Measurements from ENCODE around the gene UNK.
"Not testable (repeated sequence)": the region's sequence is repeated elsewhere in the genome, so short reads cannot be mapped to it uniquely, and the experiment has no call there.

Gene UNK

DNA sequence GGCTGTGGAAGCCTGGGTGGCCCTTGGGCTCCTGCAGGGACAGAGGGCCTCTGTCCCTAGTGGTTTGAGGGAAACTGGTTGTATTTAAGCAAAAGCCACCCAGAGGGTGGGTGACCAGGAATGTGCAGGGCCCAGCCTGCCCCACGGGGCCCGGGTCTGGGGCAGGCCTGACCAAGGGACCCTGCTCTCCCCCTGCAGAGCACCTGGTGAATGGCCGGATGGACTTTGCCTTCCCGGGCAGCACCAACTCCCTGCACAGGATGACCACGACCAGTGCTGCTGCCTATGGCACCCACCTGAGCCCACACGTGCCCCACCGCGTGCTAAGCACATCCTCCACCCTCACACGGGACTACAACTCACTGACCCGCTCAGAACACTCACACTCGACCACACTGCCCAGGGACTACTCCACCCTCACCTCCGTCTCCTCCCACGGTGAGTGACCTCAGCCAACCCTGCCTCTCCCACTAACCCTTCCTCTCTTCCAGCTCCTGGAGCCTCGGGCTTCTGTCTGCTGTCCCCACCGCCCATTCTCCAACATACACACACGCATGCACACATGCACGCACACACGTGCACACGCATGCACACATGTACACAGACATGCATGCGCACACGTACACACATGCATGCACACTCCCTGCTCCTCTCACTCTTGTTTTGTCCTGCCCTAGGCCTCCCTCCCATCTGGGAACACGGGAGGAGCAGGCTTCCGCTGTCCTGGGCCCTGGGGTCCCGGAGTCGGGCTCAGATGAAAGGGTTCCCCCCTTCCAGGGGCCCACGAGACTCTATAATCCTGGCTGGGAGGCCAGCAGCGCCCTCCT is 30.0 kb upstream of the UNK start:
- no peak for DNase-seq (ENCODE audit: low read depth)

DNA sequence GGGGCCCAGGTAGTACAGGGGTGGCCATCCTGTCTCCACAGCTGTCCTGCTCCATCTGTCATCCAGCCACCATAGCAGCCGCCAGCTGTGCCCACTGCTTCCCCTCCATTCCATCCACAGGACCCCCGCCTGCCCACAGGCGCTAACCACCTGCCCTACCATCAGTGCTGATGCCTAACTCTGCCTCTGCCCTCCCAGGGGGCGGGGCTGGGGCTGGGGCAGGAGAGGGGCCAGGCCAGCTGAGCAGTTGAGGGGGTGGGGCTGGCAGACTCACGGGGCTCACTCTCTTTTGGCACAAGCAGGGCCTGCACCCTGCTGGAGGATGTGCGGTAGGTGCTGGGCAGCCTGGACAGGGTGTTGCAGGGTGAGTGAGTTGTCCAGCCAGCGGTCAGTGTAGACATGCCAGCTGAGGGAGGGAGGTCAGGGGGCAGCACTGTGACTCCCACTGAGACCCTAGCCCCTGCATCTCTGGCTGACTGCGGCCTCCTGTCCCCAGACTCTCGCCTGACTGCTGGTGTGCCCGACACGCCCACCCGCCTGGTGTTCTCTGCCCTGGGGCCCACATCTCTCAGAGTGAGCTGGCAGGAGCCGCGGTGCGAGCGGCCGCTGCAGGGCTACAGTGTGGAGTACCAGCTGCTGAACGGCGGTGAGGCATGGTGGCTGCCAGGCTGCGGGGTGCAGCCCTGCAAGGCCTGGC is 29.3 kb upstream of the UNK start:
- no peak for DNase-seq (ENCODE audit: low read depth)

DNA sequence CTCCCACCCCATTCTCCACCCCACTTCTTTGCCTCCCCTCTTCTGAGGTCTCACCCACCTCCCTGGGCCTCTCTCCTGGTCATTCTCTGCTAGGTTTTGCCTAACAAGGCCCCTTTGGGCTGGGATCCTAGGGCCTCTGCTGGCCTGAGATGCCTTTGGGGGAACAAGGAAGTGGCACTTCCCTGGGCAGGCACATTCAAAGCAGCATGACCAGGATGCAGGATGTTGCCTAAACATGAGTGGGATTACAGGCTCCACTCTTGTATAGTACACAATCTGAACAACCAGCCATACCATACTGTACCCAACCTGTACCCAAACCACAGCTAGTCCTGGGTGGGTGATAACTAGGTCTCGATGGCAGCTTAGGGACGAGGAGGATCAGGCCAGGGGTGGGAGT is 28.6 kb upstream of the UNK start:
- DNase-seq (ENCODE audit: low read depth) = no peak

DNA sequence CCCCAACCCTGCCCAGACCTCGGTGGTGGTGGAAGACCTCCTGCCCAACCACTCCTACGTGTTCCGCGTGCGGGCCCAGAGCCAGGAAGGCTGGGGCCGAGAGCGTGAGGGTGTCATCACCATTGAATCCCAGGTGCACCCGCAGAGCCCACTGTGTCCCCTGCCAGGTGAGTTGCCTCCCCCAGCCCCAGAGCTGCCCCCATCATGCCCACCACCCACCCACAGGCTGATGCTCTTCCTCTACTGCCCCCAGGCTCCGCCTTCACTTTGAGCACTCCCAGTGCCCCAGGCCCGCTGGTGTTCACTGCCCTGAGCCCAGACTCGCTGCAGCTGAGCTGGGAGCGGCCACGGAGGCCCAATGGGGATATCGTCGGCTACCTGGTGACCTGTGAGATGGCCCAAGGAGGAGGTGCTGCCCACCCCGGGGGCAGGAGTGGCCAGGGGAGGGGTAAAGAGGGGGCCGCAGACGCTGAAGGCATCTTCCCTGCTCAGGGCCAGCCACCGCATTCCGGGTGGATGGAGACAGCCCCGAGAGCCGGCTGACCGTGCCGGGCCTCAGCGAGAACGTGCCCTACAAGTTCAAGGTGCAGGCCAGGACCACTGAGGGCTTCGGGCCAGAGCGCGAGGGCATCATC is 28.0 kb upstream of the UNK start:
- no peak for DNase-seq (ENCODE audit: low read depth)

DNA sequence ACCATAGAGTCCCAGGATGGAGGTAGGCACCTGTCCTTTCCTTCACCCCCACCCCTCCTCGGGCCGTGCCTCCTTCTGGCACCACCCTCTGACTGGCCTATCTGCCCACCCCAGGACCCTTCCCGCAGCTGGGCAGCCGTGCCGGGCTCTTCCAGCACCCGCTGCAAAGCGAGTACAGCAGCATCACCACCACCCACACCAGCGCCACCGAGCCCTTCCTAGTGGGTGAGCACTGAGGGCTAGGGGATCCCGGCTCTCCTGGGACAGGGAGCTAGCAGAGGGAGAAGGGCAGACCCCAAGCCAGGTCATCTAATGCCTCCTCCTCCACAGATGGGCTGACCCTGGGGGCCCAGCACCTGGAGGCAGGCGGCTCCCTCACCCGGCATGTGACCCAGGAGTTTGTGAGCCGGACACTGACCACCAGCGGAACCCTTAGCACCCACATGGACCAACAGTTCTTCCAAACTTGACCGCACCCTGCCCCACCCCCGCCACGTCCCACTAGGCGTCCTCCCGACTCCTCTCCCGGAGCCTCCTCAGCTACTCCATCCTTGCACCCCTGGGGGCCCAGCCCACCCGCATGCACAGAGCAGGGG is 27.4 kb upstream of the UNK start:
- DNase-seq (ENCODE audit: low read depth) = no peak

DNA sequence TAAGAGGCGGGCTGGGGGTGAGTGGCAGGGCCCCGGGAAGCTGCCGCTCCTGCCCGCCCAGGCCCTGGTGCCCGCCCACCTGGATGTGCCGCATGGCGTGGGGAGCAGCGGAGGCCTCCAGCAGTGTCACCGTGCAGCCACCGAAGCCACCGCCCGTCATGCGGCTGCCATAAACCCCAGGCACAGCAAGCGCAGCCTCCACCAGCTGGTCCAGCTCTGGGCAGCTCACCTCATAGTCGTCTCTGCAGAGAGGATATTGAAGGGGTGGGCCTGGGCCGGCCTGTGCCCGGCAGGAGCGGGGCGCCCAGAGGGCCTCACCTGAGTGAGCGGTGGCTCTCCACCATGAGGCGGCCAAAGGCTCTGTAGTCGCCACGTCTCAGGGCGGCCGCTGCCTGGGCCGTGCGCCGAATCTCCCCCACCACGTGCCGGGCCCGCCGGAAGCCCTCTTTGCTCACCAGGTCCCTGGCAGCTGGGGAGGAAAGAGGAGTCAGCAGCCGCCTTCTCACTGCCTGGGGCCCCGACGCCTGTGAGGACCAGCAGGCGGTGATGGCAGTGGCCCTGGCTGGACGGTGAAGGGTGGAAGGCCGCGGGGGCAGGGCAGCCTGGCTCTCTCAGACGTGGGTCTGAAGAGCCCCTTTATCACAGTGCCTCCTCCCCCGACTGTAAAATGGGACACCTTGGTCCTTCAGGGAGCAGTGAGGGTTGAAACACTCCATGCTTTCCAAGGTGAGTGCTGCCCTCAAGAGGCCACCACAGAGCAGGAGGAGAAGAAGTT is 26.3 kb upstream of the UNK start:
- no peak for DNase-seq (ENCODE audit: low read depth)

DNA sequence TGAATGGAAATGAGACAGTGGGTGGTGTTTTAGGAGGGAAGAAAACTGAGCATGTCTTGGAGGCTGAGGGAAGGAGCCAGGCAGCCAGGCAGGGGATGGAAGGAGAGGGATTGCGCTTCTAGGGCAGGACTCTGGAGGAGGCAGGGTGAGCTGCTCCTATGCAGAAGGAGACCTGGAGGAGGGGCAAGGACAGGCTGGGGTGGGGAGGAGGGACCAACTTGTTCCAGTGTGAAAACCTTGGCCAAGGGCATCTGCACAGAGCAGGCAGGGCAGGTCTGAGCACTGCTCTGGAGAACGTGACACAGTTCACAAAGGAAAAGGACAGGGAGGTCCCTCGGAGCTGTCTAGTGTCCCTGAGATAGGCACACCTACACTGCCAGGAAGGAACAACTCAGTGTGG is 25.1 kb upstream of the UNK start:
- DNase-seq (ENCODE audit: low read depth) = no peak

DNA sequence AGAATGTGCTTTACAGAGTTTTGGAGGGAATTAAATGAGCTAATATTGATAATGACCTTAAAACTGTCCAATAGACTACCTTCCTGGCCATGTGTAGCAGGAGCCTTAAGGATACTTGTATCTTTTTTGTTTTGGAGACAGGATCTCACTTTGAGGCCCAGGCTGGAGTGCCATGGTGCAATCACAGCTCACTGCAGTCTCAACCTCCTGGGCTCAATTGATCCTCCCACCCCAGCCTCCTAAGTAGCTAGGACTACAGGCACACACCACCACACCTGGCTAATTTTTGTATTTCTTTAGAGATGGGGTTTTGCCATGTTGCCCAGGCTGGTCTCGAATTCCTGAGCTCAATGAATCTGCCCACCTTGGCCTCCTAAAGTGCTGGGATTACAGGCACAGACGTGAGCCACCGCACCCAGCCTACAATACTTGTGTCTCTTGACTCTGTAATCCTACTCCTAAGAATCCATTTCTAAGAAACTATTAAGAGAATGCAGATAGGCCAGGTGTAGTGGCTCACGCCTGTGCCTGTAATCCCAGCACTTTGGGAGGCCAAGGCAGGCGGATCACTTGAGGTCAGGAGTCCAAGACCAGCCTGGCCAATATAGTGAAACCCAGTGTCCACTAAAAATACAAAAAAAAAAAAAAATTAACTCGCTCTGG is 24.5 kb upstream of the UNK start:
- DNase-seq (ENCODE audit: low read depth) = not testable (repeated sequence)

DNA sequence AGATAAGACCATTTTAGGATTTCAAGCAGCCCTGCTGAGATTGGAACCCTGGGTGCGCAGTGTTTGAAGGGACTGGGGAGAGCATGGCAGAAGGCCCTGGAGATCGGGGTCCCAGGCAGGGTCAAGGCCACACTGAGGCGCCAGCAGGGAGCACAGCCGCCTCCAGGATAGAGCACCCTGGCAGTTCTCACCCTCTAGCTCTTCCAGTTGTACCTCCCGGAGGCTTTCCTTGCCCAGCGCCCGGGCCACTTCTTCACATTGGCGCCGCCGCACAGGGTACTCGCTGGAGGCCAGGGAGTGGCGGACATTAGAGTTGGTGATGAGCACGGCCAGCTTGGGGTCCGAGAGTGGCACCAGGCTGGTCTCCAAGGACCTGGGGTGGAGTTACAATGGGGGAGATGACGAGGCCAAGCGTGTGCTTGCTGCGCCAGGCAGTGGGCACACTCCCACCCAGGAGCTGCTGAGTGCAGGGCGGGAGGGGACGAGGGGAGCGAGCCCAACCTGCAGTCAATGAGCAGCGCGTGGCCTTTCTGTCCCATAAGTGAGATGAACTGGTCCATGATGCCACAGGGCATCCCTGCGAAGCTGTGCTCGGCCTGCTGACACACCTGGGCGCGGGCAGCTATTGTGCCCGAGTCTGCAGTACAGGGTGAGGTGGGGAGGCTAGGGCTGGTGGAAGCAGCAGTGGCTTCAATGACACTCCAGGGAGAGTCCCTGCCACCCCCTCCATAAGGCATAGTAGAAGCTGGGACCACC is 21.9 kb upstream of the UNK start:
- DNase-seq (ENCODE audit: low read depth) = no peak

DNA sequence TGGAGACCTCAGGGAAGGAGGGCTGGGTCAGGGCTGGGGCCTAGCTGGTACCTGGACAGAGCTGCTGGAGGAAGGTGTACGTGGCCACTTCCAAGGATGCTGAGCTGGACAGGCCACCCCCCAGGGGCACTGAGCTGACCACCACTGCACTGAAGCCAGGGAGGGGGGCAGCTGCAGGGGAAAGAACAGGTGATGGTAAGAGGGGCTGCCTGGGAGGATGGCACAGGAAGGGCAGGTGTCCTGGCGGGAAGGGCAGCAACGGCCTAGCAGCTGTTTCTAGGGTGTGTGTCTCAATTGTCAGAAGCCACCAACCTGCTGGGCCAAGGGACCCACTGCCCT is 21.4 kb upstream of the UNK start:
- no peak for DNase-seq (ENCODE audit: low read depth)

DNA sequence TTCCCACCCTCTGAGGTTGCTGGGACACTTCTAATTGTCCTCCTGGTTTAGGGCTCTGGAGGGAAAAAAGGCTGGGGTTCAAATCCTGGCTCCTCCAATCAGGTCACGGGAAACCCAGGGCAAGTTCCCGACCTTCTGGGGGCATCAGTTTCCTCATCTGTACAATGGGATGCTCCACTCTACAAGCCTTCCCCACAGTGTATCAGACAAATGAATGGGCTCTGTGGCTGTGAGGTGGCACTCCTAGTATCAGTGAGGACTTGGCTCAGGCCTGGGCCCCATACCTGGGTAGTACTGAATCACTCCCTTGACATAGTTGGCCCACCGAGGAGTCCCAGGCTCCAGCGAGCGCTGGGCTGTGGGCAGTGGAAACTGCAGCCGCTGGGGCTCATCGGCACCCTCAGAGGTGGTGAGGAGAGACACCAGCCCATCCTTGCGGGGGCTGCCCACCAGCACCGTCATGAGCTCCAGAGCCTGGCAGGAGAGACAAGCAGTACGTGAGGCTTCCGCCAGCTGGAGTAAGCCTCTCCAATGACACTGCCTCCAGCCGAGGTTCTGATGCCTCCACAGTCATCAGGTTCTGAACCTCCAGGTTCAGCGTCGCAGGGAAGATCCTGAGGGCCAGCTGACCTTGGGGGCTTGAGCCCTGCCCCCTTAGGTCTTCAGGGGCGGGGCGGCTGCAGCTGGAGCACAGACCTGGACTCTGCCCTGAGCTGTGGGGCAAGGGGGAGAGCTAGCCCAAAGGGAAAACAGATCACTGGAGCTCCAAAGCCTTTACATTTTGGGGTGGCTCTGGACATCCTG is 20.8 kb upstream of the UNK start:
- no peak for DNase-seq (ENCODE audit: low read depth)

DNA sequence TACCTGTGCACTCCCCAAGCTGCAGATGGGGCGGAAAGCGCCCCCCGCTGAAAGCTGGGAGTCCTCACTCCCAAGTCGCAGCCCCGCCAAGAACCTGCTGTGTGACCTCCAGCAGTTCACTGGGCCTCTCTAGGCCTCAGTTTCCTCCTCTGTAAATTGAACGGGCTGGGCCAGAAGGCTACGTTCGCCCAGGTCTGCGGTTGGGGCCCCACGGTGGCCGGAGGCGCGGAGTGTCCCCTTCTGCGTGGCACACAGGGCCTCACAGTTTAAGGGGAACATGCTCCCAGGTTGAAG is 20.2 kb upstream of the UNK start:
- no peak for DNase-seq (ENCODE audit: low read depth)

DNA sequence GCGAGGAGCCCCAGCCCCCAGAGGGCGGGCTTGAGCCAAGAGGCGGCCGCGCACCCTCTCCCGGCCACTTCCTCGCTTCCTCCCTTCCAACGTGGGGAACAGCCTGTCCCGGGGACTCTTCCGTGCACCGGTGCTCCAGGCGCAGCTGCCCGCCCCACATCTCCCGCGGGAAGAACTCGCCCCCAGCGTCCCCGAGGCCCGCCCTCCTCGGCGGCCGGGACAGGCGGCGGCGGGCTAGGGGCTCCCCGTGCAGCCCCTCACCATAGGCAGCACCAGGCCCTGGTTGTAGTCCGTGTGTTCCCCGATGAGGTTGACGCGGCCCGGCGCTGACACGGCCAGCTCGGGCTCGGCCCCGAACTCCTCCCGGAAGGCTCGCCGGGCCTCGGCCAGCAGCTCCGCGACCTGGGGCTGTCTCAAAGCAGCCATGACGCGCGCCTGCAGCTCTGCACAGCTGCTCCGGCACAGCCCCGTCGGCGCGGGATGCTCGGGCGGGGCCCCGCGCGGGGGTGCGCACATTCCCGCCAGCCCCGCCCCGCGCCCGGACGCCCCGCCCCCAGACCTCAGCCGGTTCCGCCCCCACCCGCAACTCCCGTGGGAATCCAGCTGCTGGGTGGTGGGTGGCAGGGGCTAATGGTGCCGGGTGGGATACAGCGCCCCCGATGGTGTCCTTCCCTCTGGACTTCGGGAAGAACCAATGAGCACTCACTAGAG is 19.7 kb upstream of the UNK start, which contains the start of gene GALK1:
Gene GALK1, minus strand, starts transcription at position 482 of the 711 bp plus-strand sequence. Its CDS starts 56 bp downstream, at position 426.
- no peak for DNase-seq (ENCODE audit: low read depth)

DNA sequence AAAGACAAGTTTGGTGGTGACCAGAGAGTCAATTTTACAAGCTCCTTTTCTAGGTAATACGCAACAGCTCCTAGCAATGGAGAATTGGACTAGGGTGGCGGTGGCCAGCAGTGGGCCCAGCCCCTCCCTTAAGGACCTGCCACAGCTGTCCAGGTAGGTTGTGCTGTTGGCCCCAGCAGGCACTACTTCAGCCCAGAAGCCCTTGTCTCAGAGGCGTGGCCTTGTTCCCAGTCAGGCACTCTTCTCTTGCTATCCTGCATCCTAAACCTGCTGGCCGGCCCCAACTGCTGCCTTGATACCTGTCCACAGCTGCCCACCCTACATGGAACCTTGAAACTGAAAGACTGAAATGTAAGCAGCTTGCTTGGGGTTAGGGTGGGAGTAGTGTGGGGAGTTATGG is 18.6 kb upstream of the UNK start:
- DNase-seq (ENCODE audit: low read depth) = no peak

DNA sequence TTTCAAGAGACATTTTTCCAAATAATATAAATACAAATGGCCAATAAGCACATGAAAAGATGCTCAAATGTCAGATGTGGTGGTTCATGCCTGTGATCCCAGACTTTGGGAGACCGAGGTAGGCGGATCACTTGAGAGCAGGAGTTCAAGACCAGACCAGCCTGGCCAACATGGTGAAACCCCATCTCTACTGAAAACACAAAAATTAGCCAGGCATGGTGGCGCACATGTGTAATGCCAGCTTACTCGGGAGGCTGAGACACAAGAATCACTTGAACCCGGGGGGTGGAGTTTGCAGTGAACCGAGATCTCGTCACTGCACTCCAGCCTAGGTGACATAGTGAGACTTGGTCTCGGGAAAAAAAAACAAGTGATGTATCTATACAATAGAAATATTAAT is 16.7 kb upstream of the UNK start:
- no peak for DNase-seq (ENCODE audit: low read depth)

DNA sequence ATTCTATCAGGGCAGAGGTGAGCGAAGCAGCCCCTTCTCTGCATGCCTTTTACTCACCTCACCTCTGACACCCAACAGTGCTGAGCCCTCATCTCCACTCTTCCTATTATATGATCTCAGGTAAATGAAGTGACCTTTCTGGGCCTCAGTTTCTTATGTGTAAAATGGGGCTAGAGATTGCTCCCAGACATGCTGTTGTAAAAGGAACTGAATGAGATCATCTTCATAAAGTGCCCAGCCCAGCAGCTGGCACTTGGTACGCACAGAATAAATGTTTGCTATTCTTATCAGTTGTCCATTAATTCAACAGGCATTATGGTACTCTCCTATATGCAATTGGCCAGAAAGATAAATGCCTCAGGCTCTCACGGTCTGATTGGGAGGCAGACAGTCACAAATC is 15.1 kb upstream of the UNK start:
- DNase-seq (ENCODE audit: low read depth) = no peak

DNA sequence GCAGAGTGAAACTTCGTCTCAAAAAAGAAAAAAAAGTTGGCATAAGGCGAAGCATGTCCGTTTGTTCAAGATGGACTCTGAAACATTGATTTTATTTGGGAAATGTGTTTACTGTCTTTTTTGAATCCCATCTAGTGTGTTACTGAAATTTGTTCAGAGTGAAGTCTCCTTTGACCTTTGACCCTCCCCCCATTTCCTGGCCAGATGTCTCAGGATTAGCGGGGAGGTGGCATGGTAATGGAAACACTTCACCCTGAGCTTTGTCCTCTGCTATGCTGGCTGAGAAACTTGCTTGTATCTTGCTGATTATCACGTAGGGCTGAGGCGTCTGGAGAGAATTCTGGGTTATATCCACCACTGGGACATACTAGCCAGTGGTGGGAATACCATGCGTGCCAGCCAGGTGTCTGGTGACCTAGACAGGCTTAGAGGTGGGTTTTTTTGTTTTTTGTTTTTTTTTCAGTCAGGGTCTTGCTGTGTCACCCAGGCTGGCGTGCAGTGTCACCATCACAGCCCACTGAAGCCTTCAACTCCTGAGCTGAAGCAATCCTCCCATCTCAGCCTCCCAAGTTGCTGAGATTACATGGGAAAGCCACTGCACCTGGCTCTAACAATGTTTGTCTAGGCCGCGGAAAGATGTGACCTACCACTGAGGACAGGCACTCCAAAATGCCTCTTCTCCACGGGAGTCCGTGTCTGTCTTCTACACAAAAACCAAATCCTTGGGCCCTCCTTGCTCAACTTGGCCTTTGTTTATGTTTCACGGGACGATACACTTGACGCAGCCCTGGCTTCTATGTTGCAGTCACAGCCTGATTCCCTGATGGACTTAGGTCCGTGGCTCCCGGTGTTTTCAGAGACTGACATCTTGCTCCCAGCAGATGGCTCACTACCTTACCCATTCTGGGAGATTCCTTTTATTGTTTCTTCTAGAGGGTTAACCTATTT is 13.0 kb upstream of the UNK start:
- DNase-seq (ENCODE audit: low read depth) = no peak

DNA sequence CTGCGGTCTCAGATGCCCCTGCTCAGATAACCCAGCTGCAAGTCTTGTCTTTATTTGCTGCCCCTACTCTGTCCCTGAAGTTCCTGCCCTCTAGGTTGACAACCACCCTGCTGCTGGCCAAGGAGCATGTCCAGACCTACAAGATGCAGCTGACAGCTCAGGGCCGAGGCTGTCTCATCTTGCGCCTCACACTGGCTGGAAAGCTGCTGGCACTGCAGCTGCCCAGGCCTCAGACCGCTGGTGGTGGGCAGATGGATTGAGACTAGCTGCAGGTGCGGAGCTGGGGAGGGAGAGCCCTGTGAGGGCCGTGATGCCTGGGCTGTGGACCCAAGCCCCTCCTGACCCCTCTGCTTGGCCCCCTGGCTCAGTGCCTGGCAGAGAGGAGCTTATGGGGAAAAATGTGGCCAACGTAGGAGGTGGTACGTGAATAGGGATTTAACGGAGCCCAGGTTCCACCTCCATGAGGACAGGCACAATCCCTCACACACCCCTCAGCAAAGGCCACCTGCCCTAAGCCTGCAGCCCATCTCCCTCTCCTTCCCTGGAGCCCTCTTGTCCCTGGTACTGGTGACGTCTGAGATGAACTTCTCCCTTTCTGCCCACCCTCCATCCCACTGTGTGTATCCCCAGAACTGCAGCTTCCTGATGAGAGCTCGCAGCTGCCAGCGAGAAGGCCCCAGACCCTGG is 11.3 kb upstream of the UNK start:
- DNase-seq (ENCODE audit: low read depth) = no peak
